Activated naive CD4-positive, alpha-beta T cell treated with anti-CD3 and anti-CD28 coated beads, Interleukin-2, amount 50 U/mL, for 16 hours (primary cell): Measurements from ENCODE around the gene TIPARP.
A peak's percentile ranks its signal among the peaks of the same experiment; 100 is the strongest.

Experiments used
- DNase-seq: peaks from one replicate; pipeline ENCODE4 v3.0.0-alpha.2; 2020

The TIPARP gene

DNA sequence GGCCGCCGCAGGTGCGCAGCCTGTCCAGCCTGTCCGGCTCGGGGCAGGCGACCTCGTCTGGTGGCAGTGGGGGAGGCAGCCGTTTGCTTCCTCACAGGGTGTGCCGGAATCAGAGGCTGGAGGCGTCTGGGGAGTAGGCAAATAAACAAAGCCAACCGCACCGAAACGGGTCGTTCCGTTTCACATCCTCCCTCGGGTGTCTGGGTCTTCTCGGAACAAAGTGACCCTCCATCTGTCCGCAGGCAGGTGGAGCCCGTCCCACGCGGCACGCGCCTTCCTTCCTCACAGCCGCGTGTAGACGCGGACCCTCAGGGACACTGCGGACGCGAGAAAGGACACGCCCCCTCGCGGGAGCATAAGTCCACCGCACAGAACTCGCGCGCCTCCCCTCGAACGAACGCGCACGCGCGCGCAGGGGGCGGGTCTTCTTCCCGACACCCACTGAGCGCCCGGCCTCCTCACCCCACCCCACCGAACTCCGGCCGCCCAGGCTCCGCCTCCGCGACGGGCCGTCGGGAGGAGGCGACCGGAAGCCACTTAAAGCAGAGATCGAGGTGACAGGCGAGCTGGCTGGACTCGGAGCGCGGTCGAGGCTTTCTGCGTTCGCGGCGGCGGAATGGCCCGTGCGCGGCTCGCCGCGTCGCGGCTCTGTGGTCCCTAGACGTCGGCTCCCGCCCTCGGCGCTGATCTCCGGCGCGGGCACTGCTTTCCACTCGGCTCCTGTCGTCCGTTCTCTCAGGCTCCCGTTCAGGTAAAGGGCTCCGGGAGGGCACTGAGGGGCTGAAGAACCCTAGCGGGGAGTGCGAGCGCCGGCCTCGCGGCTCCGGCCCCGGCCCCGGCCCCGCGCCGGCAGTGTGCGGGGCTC is at the start of gene TIPARP:
TSS of gene TIPARP (plus strand) at position 545 of the 865 bp plus-strand sequence. CDS start 3,108 bp downstream, outside the sequence.
- DNase-seq, result peak; percentile 98

DNA sequence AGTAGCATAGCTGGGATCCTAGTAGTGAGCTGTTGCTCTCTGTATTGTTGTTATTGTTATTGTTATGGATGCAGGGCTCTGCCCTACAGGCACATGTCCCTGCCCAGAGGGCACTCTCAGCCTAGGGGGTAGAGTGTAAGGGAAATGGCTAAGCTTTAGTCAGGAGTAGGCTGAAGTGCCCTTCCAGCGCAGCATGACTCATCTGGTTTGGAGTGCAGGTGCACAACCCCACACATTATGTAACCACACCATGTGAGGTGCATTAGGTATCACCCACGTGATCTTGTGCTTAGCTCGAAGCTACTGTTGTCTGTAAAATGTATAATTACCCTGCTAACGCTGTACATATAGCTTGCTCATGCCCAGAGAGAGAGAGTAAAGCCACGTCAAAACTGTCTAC is 48.3 kb upstream of the TIPARP start:
- DNase-seq, result no peak

DNA sequence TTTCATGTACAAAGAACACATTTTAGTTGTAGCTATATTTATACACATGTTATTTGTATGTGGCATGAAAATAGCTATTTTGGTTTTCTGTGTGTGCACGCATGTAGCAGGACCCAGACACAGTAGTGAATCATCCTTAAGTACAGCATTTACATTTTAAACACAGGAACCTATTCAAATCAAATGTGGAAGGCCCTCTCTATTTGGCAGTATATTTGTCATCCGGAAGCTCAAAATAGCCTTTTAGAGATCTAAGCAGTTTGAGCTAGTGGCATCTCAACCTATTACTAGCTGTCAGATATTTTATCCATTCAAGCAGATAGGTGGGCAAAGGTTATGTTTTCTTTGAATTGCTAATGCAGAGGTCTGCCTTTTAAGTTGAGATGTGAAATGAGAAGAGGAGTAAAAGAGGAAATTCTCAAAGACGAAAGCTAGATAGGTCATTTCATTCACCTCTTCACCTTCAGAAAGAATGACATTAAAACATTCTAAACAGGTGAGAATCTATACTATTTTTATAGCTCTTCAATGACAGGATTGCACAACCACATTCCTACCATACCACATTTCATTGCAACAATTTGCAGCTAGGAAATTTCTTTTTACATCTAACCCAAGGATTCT is 46.3 kb upstream of the TIPARP start:
- DNase-seq, result no peak

DNA sequence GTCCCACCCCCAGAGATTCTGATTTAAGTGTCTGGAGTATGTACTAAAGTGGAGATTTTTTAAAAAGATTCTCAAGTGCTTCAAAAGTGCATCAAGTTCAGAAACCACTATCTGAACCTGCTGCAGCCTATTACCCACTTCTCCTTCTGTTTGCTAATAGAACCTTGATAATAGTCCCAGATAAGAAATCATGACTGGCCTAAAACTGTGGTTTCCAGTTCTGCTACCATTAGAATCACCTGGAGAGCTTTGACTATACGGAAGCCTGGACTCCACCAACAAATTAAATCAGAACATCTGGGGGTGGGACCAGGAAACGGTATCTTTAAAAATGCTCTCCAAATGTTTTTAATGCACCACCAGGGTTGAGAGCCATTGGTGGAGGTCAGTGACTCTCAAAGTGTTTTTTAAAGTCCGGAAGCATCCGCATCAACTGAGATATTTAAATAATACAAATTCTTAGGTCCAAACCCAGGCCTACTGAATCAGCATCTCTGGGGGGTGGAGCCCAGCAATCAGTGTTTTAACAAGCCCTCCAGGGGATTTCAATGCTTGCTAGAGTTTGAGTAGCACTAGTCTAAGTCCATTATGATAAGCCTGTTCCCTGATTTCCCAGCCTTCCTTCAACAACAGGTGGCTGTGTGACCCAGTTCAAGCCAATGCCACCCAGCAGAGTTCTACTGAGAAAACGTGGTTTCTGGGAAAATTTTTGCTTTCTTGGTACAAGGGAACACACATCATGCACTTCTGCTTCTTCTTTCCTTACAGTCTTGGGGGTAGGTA is 45.4 kb upstream of the TIPARP start:
- no peak for DNase-seq

- no peak for DNase-seq
Observed at GRCh38 chr3:156630081-156630772, 44.2 kb upstream of the TIPARP start.

DNA sequence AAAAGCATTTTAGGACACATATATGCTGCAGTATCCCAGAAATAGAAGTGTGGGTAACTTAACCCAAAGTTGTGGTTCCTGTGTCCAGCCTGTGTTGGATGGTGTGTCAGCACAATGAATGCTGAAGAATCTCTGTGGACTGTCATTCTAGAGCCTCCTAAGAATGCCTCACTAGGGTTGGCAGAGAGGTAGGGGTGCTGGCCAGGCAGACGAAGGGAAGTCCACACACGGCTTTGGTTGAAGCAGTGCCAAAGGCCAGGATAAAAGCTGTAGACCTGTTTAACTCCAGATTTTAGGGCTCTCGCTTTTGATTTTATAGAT is 43.7 kb upstream of the TIPARP start:
- DNase-seq, result no peak

- no peak for DNase-seq
Observed at GRCh38 chr3:156631323-156631722, 43.1 kb upstream of the TIPARP start.

DNA sequence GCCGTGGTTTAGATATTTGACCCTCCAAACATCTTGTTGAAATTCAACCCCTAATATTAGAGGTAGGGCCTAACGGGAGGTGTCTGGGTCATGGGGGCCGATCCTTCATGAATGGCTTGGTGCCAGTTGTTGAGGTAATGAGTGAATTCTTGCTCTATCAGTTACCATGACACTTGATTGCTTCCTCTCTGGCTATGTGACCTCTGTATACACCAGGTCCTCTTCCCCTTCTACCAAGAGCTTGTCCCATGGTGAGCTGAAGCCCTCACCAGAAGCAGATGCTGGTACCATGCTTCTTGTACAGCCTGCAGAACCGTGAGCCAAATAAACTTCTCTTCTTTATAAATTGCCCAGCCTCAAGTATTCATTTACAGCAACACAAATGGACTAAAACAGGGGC is 41.8 kb upstream of the TIPARP start:
- no peak for DNase-seq

DNA sequence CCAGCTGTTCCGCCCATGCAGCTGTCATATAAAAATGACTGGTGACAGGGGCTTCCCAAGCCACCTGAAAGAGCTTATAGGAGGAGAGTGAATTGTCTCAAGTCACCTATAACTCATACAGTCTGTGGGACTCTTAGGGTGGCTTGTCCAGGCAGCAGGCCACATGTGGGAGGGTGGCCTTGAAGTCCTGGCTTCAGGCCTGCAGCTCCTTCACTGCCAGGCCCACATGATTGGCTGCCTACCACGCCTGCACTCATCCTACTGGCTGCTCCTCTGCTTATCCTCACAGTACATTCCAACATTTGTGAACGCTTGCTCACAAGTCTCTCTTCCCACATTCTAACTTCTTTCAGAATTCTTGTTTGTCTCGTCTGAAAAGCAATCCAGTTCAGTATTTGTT is 41.1 kb upstream of the TIPARP start:
- DNase-seq, result no peak

- DNase-seq, result no peak
Observed at GRCh38 chr3:156635034-156635433, 39.4 kb upstream of the TIPARP start.

DNA sequence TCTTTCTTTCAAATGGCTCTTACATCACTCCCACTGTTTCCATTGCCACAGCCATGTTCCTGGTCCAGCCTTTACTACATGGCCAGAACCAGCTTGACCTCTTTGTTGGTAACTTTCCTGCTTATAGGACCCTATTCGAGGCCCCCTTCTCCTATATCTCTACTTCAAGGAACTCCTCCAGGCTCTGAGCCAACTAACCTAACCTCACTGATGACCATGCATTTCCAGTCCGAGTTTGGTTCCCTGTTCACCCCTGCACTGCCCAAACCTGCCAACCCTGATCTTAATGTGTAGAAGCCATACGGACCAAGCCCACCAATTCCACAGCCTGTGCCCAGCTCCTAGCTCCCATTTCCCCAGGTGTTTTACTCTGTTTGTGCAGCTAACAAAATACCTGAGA is 38.4 kb upstream of the TIPARP start:
- no peak for DNase-seq

GRCh38 chr3:156637480-156638022 is 36.8 kb upstream of the TIPARP start:
- no peak for DNase-seq

DNA sequence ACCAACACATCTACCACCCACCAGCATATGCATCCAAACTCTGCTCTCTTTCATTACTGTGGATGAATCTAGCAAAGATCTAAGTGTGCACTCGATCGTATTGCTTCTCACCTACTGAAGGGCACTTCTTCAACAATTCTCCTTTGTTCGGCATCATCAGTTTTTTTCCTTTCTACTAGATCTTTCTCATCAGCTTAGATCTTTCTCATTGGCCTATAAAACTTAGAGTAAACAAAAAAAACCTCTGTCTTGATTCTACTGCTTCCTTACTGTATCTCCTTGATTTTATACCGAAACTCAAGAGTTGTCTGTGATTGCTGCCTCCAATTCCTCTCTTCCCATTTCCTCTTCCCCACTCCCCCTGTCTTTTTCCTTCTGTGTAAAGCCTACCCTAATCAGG is 36.1 kb upstream of the TIPARP start:
- no peak for DNase-seq

DNA sequence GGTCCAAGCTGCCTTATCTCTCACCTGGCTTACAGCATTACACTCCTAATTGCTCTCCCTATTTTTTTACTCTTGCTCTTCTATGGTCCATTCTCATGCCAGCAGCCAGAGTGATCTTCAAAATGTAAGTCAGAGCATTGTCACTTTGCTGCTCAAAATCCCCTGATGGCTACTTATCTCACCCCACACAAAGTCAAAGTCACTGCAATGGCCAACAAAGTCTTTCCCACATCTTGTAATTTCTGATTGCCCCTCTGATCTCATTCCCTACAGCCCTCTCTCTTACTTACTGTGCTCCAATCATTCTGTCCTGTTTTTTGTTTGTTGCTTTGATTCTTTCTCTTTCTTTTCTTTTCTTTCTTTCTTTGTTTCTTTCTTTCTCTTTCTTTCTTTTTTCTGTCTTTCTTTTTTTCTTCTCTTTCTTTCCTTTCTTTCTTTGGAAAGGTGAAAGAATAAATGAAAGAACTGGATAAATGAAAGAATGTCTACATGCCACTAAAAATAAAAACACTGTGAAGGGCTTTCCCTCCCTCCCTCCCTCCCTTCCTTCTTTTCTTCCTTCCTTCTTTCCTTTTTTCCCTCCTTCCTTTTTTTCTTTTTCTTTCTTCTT is 34.9 kb upstream of the TIPARP start:
- no peak for DNase-seq

DNA sequence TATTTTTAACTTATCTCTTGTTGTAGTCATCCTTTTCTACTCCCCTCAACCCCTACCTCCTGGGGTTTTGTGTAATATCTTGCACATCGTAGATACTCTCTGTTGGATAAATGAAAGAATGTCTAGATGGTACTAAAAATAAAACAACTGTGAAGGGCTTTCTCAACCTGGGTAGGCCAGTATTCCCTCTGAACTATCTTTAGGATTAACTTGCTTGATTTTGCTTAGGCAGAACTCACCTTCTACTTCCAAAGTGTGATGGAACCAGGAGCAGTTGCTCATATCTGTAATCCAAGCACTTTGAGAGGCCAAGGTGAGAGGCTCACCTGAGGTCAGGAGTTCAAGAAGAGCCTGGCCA is 32.8 kb upstream of the TIPARP start:
- DNase-seq, result no peak

DNA sequence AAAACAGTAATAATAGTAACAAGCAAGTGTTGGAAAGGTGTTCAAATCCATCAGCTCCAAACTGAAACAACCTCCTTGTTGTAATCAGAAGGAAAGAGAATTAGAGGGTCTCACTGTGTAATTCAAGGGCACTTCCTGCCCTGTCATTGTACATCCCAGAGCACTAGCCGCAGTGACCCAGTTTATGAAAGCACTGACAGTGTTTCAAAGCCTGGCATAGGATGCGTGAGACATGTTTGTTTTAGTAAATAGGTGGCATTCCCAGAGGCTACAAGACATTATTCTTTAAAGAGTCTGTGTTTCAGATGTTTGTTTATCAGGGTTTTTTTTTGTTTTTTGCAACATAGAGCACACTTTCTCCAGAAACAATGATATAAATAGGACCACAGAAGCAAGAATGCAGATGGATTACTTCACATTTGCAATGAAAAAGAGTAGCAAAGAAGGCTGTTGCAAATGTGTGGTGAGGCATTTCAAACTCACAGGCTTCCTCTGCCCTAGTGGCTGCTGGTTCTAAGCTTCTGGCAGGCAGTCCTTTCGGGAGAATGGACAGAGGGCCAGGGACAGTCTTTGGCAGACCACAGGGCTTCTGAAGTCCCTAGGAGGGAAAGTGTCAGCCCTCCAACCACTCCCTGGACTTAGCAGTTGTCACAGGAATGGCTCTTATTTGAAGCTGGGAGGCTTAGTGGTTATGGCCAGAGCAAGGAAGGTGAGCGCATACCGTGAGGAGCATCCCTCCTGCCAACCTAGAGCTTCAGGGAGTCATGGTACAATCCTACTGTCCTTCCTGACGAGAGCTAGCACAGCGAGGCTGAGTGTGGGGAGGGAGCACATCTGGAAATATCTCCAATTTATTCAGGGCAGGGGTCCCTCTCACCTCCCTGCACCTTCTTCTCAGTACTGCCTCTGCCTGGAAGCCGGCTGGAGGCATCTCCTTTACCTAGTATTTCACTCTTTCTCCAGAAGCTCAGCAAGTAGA is 31.4 kb upstream of the TIPARP start:
- no peak for DNase-seq

- DNase-seq, result peak; percentile 28
Observed at GRCh38 chr3:156643729-156644389, 30.5 kb upstream of the TIPARP start.

DNA sequence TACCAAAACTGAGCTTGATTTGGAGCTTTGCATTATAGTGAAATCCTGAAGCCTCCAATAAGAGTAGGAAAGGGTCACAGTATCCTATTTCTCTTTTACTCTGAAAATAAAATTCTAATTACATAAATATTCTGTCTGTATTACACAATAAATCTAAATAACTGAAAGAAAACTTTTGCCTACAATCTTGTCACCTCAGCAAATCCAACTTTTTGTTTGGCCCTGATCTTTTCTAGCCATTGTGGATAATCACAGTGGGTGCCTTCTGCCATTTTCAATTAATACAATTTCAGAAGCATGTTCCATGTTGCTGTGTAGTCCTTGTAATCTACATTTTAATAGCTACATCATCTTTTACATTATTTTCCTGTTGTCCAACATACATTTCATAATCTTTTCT is 29.4 kb upstream of the TIPARP start:
- no peak for DNase-seq

GRCh38 chr3:156646958-156647357 is 27.4 kb upstream of the TIPARP start:
- DNase-seq, result no peak

DNA sequence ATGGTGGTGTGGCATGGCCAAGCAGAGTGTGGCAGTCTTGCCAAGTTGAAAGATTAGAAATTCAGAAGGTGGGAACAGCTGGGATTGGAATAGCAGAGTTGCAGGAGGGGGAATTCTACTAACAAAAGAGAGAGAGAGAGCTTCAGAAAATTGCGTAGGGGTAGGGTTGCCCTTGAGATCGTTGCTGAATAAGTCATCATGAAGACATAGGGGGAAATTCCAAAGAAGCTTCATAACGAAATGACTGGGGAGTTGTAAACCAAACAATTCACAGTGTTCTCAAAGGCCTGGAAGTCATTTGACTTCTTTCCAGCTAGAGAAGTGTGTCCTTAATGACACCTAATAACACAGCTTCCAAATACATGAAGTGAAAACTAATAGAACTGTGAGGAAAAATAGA is 26.3 kb upstream of the TIPARP start:
- no peak for DNase-seq

- DNase-seq, result no peak
Observed at GRCh38 chr3:156649681-156650080, 24.7 kb upstream of the TIPARP start.
